Bronchial epithelial cell (primary cell): ENCODE results near the gene TAF11L9. TPM values are rescaled to one million over a fixed set of nuclear protein-coding genes. Genes with fewer than 3 reads are reported as not detected.
"Not testable (repeated sequence)": the region's sequence is repeated elsewhere in the genome, so short reads cannot be mapped to it uniquely, and the experiment has no call there.

Source experiments
- DNase-seq: peaks from one replicate; pipeline ENCODE4 v3.0.0-alpha.2; 2010; ENCODE audit warnings: low read depth
- FAIRE-seq: peaks from 2 replicates; lab custom pipeline; 2011; peaks lifted over from hg19 to GRCh38; lab: Jason Lieb, UNC
- H3K27me3 ChIP-seq: 2 replicates; pipeline ENCODE4 v1.5.1; 2011; ENCODE audit warnings: low read length; ENCODE audit not compliant: control insufficient read depth, insufficient read depth
- H3K36me3 ChIP-seq: 2 replicates; pipeline ENCODE4 v1.5.1; 2011; ENCODE audit warnings: low read length; ENCODE audit not compliant: control insufficient read depth, insufficient read depth
- H3K4me3 ChIP-seq: 2 replicates; pipeline ENCODE4 v1.5.1; 2011; ENCODE audit warnings: mild to moderate bottlenecking, low read depth, low read length, control low read depth
- CTCF ChIP-seq: IDR thresholded peaks from 2 replicates; pipeline ENCODE4 v1.5.1; 2011; ENCODE audit warnings: mild to moderate bottlenecking, moderate library complexity, low read length, control low read depth, inconsistent platforms; ENCODE audit not compliant: insufficient read depth, severe bottlenecking
- total RNA-seq: library from RNA; depleted of rRNA; stranded (reverse); fragments of >200 nt; gene quantifications from 2 replicates; pipeline ENCODE4 v1.2.1, GENCODE V29; 2014

The TAF11L9 gene
- not detected in 2 replicates for total RNA-seq

- not testable (repeated sequence) for DNase-seq, H3K27me3 ChIP-seq, H3K36me3 ChIP-seq, FAIRE-seq, H3K4me3 ChIP-seq
Observed at GRCh38 chr5:17594255-17594654, at the start of gene TAF11L9. Gene TAF11L9, minus strand, starts transcription at chr5:17594394.

GRCh38 chr5:17634160-17634559 is 40.0 kb upstream of the TAF11L9 start, which contains the start of gene TAF11L14:
Gene TAF11L14, plus strand, starts transcription at chr5:17634460.
- H3K4me3 ChIP-seq: no peak within 1 kb of the TSS
- FAIRE-seq (no peak), DNase-seq (no peak)
- H3K36me3 ChIP-seq: no peaks in the 10 kb centered on the region
- no peak for TF ChIP-seq CTCF
- no peaks in the 10 kb centered on the region for H3K27me3 ChIP-seq

GRCh38 chr5:17631788-17632187 is 37.6 kb upstream of the TAF11L9 start, which contains the start of gene TAF11L13:
Gene TAF11L13, plus strand, starts transcription at chr5:17632088.
- not testable (repeated sequence) for FAIRE-seq, H3K4me3 ChIP-seq, H3K27me3 ChIP-seq, DNase-seq, H3K36me3 ChIP-seq

GRCh38 chr5:17625686-17626085 is 31.5 kb upstream of the TAF11L9 start:
- FAIRE-seq: no peak
- DNase-seq: no peak

GRCh38 chr5:17620627-17621026 is 26.4 kb upstream of the TAF11L9 start:
- H3K36me3 ChIP-seq: no peaks in the 10 kb centered on the region

More at GRCh38 chr5:17625686-17626085, 31.5 kb upstream of the TAF11L9 start:
- Histone ChIP-seq H3K27me3 (no peaks in the 10 kb centered on the region), H3K4me3 (no peak overlapping the region), H3K36me3 (no peaks in the 10 kb centered on the region)
- no peak for TF ChIP-seq CTCF

GRCh38 chr5:17619354-17619753 is 25.2 kb upstream of the TAF11L9 start:
- FAIRE-seq (no peak), DNase-seq (no peak)
- Histone ChIP-seq H3K27me3 (no peaks in the 10 kb centered on the region), H3K36me3 (no peaks in the 10 kb centered on the region), H3K4me3 (no peak overlapping the region)
- TF ChIP-seq CTCF: no peak

More at GRCh38 chr5:17620627-17621026, 26.4 kb upstream of the TAF11L9 start:
- Histone ChIP-seq H3K4me3 (no peak overlapping the region), H3K27me3 (no peaks in the 10 kb centered on the region)
- no peak for FAIRE-seq
- TF ChIP-seq CTCF: no peak
- DNase-seq: no peak
